Natural killer cell (primary cell): Measurements from ENCODE around the gene ENOX2. TPM values are rescaled to one million over a fixed set of nuclear protein-coding genes. Genes with fewer than 3 reads are reported as not detected.

Source experiments
- ATAC-seq, 3 donors: fragments of 150-1000 bp in 2 of 3; fragments of 200-7000 bp in 1 of 3; cut with Tn5 transposase; 1 replicate in 1 of 3; 2 replicates in 2 of 3; pipeline ENCODE4 v1.10.0; 2021; ENCODE audit warnings: mild to moderate bottlenecking in 2 of 3, moderate library complexity in 2 of 3
- DNase-seq, 2 donors: peaks; one replicate each; pipeline versions ENCODE4 v3.0.0 to v3.0.0-alpha.2; 2013 to 2021; ENCODE audit warnings: mixed read lengths in 1 of 2
- H3K27ac ChIP-seq: one replicate; pipeline ENCODE4 v1.5.1; 2013; ENCODE audit warnings: mild to moderate bottlenecking, low read length
- H3K27me3 ChIP-seq: one replicate; pipeline ENCODE4 v1.6.1; 2013; ENCODE audit warnings: low read length; ENCODE audit not compliant: control insufficient read depth, insufficient read depth
- H3K36me3 ChIP-seq: one replicate; pipeline ENCODE4 v1.6.1; 2013; ENCODE audit warnings: low read length; ENCODE audit not compliant: control insufficient read depth, insufficient read depth
- H3K4me1 ChIP-seq: one replicate; pipeline ENCODE4 v1.6.1; 2013; ENCODE audit warnings: low read length; ENCODE audit not compliant: control insufficient read depth, insufficient read depth
- H3K4me3 ChIP-seq: one replicate; pipeline ENCODE4 v1.5.1; 2013; ENCODE audit warnings: low read length
- H3K9me3 ChIP-seq: one replicate; pipeline ENCODE4 v1.6.1; 2013; ENCODE audit warnings: low read length; ENCODE audit not compliant: control insufficient read depth, insufficient read depth
- H3K27ac Mint-ChIP-seq, 2 donors: one replicate each; pipeline ENCODE4 v1.8.0; 2022; ENCODE audit warnings: mild to moderate bottlenecking in 2 of 2, mixed read lengths in 2 of 2, moderate library complexity in 1 of 2
- H3K27me3 Mint-ChIP-seq, 2 donors: one replicate each; pipeline ENCODE4 v1.8.0; 2022; ENCODE audit warnings: low read depth in 2 of 2, mixed read lengths in 2 of 2
- H3K36me3 Mint-ChIP-seq: one replicate; pipeline ENCODE4 v1.8.0; 2022; ENCODE audit warnings: mixed read lengths
- H3K4me1 Mint-ChIP-seq, 2 donors: one replicate each; pipeline ENCODE4 v1.8.0; 2022; ENCODE audit warnings: mixed read lengths in 2 of 2
- H3K4me3 Mint-ChIP-seq: one replicate; pipeline ENCODE4 v1.8.0; 2022; ENCODE audit warnings: mild to moderate bottlenecking, moderate library complexity, mixed read lengths
- H3K9me3 Mint-ChIP-seq, 2 donors: one replicate each; pipeline ENCODE4 v1.8.0; 2022; ENCODE audit warnings: mixed read lengths in 2 of 2
- WGBS: methylation state at CpG from one replicate; pipeline ENCODE4 v1.1.7; 2013; ENCODE audit warnings: missing lambda C conversion rate; ENCODE audit not compliant: insufficient coverage; 5-methylcytosine and 5-hydroxymethylcytosine counted together
- intact Hi-C: fragments of 100-400 bp; cut with micrococcal nuclease; formaldehyde crosslinking; loops from one replicate; pipeline ENCODE4 v1.14.2; 2022
- total RNA-seq, 4 donors: library from RNA; stranded (reverse); fragments of 120-200 nt in 1 of 4; gene quantifications; one replicate each; pipeline versions ENCODE4 v1.2.3 to v1.2.4, GENCODE V29; 2013 to 2022
- TF ChIP-seq, protein P1 (sequence below): fragments of 200-600 bp; IDR thresholded peaks from one replicate; pipeline ENCODE4 v1.8.0; 2022; ENCODE audit warnings: antibody characterized with exemption

ENOX2 gene
- total RNA-seq, 3 donors from 2014 or later (not counting 1 experiment from before 2014, with no cell fraction given), result 9.3 to 14.7 (median 13.3) TPM

DNA sequence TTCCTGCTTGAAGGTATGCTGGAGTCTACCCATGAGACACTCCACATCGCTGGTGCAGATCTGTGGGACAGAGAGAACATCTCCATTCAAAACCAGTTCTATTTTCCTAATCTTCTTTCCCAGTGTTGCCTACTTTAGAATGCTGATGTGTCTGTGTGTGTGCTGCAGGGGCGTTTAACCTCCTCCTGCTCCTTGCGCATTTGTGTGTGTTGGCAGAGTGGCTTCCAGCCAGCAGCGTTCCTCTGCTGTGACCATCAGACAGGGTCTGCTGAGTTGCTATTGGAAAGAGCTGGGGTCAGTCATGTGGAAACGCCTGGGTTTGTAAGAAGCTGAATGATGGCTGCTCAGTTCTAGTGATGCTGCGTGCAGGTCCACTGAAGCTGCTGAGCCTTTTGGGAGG lies 277.6 kb downstream of the ENOX2 start:
- H3K9me3 ChIP-seq, result no peaks in the 10 kb centered on the region
- H3K27ac Mint-ChIP-seq, result no peak overlapping the region
- peaks cover 4% of the 10 kb centered on the region for H3K36me3 ChIP-seq
- WGBS, result 97% methylated on average over 5 of the region's 6 CpGs
- H3K4me1 Mint-ChIP-seq, result no peaks in the 10 kb centered on the region
- H3K36me3 Mint-ChIP-seq, result no peaks in the 10 kb centered on the region
- no peaks in the 10 kb centered on the region for H3K27me3 Mint-ChIP-seq
- ATAC-seq (no peak), DNase-seq (no peak)
- no peaks in the 10 kb centered on the region for H3K9me3 Mint-ChIP-seq
- no peaks in the 10 kb centered on the region for H3K4me1 ChIP-seq
- H3K27ac ChIP-seq, result no peak overlapping the region
- H3K27me3 ChIP-seq, result no peaks in the 10 kb centered on the region
- no peak overlapping the region for H3K4me3 Mint-ChIP-seq
- no peak overlapping the region for H3K4me3 ChIP-seq
- intact Hi-C loops, result no loop called here
- TF ChIP-seq, protein P1, sequence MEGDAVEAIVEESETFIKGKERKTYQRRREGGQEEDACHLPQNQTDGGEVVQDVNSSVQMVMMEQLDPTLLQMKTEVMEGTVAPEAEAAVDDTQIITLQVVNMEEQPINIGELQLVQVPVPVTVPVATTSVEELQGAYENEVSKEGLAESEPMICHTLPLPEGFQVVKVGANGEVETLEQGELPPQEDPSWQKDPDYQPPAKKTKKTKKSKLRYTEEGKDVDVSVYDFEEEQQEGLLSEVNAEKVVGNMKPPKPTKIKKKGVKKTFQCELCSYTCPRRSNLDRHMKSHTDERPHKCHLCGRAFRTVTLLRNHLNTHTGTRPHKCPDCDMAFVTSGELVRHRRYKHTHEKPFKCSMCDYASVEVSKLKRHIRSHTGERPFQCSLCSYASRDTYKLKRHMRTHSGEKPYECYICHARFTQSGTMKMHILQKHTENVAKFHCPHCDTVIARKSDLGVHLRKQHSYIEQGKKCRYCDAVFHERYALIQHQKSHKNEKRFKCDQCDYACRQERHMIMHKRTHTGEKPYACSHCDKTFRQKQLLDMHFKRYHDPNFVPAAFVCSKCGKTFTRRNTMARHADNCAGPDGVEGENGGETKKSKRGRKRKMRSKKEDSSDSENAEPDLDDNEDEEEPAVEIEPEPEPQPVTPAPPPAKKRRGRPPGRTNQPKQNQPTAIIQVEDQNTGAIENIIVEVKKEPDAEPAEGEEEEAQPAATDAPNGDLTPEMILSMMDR, result no peak

DNA sequence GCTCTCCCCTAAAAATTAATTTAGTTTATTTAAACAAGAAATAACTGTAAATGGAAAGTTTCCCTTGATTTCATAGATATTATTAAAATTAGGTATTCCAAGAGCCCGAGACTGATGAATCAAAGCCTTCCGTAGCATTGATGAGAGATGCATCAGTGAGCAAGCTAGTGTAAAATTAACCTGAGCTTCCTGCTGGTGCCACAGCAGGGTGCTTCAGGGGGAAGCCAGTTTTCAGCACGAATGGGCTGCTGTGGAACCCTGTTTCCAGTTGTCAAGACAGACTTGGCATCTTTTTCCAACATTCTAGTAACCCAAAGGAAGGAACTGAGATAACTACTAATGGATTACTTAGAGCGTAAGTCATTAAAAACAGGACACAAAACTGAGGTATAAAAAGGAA lies 279.5 kb downstream of the ENOX2 start:
- no peak for DNase-seq

DNA sequence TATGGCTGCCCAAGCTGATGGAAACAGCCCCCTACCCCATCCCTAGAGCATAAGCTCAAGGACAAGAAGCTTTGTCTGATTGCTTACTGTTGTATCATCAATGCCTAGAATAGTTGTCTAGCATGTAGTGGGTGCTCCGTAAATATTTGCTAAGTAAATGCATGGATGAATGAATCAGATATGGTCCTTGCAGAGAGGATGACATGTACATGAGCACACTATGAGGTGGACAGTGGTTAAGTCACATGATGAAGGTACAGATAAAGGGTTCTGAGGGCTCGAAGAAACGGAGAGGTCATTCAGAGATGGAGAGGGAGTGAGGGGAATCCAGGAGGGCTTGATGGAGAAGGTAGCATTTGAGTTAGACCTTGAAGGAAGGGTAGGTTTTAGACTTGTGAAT lies 287.1 kb downstream of the ENOX2 start:
- no peaks in the 10 kb centered on the region for H3K36me3 Mint-ChIP-seq
- Histone ChIP-seq H3K4me3 (no peak overlapping the region), H3K9me3 (no peaks in the 10 kb centered on the region), H3K27ac (no peak overlapping the region), H3K36me3 (no peaks in the 10 kb centered on the region), H3K4me1 (no peaks in the 10 kb centered on the region), H3K27me3 (no peaks in the 10 kb centered on the region)
- no peak for DNase-seq
- H3K9me3 Mint-ChIP-seq, result no peaks in the 10 kb centered on the region
- no peak for ATAC-seq
- peaks cover 3 to 6% of the 10 kb centered on the region in 2 donors for H3K27me3 Mint-ChIP-seq
- TF ChIP-seq, protein P1, result no peak
- no peak overlapping the region for H3K27ac Mint-ChIP-seq
- intact Hi-C loops, result no loop called here
- WGBS, result 93% methylated on average over 3 of the region's 3 CpGs
- no peak overlapping the region for H3K4me3 Mint-ChIP-seq
- H3K4me1 Mint-ChIP-seq, result no peaks in the 10 kb centered on the region

More for the DNA sequence above, 279.5 kb downstream of the ENOX2 start:
- Histone ChIP-seq H3K27me3 (no peaks in the 10 kb centered on the region), H3K36me3 (peaks cover 4% of the 10 kb centered on the region), H3K4me1 (no peaks in the 10 kb centered on the region), H3K27ac (no peak overlapping the region), H3K9me3 (no peaks in the 10 kb centered on the region), H3K4me3 (no peak overlapping the region)
- H3K36me3 Mint-ChIP-seq, result no peaks in the 10 kb centered on the region
- no peak for ATAC-seq
- intact Hi-C loops, result no loop called here
- no peaks in the 10 kb centered on the region for H3K4me1 Mint-ChIP-seq
- no peaks in the 10 kb centered on the region for H3K27me3 Mint-ChIP-seq
- TF ChIP-seq, protein P1, result no peak
- no peak overlapping the region for H3K27ac Mint-ChIP-seq
- 82% methylated on average over 3 of the region's 4 CpGs for WGBS
- H3K4me3 Mint-ChIP-seq, result no peak overlapping the region
- H3K9me3 Mint-ChIP-seq, result no peaks in the 10 kb centered on the region

DNA sequence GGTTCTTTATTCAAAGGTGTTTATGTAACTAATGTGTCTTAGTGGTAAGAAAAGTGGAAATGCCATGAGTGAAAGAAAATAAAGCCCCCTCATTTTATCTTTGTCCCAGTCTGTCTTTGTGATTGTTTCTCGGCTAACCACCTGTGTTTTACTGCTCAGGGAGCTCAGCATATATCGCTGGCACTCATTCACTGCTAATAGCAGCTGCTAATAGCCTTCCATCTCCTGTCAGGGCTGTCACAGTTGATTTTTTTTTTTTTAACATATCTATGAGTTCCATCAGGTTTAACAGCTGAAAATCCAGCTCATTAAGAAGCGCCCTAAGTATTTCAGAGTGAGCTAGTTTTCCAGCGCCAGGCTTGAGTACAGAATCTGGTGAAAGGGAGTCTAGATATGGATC lies 295.6 kb downstream of the ENOX2 start:
- H3K27me3 Mint-ChIP-seq, result peaks cover 3 to 25% of the 10 kb centered on the region in 2 donors
- Histone ChIP-seq H3K36me3 (no peaks in the 10 kb centered on the region), H3K4me1 (no peaks in the 10 kb centered on the region), H3K9me3 (no peaks in the 10 kb centered on the region), H3K27me3 (no peaks in the 10 kb centered on the region), H3K4me3 (no peak overlapping the region), H3K27ac (no peak overlapping the region)
- H3K4me3 Mint-ChIP-seq, result no peak overlapping the region
- DNase-seq, result no peak
- 95% methylated on average over 4 of the region's 4 CpGs for WGBS
- no peaks in the 10 kb centered on the region for H3K36me3 Mint-ChIP-seq
- intact Hi-C loops, result no loop called here
- H3K27ac Mint-ChIP-seq, result no peak overlapping the region
- TF ChIP-seq, protein P1, result no peak
- H3K9me3 Mint-ChIP-seq, result no peaks in the 10 kb centered on the region
- no peaks in the 10 kb centered on the region for H3K4me1 Mint-ChIP-seq
- no peak for ATAC-seq
